HL-60 (cell line): Measurements from ENCODE around the gene SPPL2B.

Source experiments
- DNase-seq, 2 experiments: peaks; one replicate each; pipeline ENCODE4 v3.0.0-alpha.2; 2010 to 2020; ENCODE audit warnings: low read depth in 1 of 2, low spot score in 1 of 2
- H3K27ac ChIP-seq: fragments of 250-450 bp; sonication (Bioruptor Pico); replicated peaks from 2 replicates; pipeline ENCODE4 v1.5.1; 2020; ENCODE audit warnings: mild to moderate bottlenecking, moderate library complexity
- H3K27me3 ChIP-seq: fragments of 250-450 bp; sonication (Bioruptor Pico); 2 replicates; pipeline ENCODE4 v1.5.1; 2021; ENCODE audit warnings: mild to moderate bottlenecking, moderate library complexity; ENCODE audit not compliant: insufficient read depth, poor library complexity, severe bottlenecking
- H3K4me3 ChIP-seq: replicated peaks from 2 replicates; pipeline ENCODE4 v1.5.1; 2011; ENCODE audit warnings: mild to moderate bottlenecking, control low read depth, low read length; ENCODE audit not compliant: insufficient read depth
- GABPA ChIP-seq: IDR thresholded peaks from 2 replicates; pipeline ENCODE4 v1.6.1; 2012; ENCODE audit warnings: low read depth
- POLR2AphosphoS5 ChIP-seq: IDR thresholded peaks from 2 replicates; pipeline ENCODE4 v1.6.1; 2012; ENCODE audit warnings: low read depth
- SPI1 ChIP-seq: IDR thresholded peaks from 2 replicates; pipeline ENCODE4 v1.6.1; 2012; ENCODE audit warnings: low read depth, mild to moderate bottlenecking, borderline replicate concordance
- TF ChIP-seq, protein P1 (sequence below): IDR thresholded peaks from 2 replicates; pipeline ENCODE4 v1.6.1; 2012; ENCODE audit warnings: low read depth; ENCODE audit not compliant: insufficient replicate concordance
- TF ChIP-seq, protein P2 (sequence below): IDR thresholded peaks from one replicate; pipeline ENCODE4 v1.5.1; 2011; ENCODE audit warnings: low read length, control low read depth, inconsistent platforms; ENCODE audit not compliant: insufficient read depth

Gene SPPL2B

DNA sequence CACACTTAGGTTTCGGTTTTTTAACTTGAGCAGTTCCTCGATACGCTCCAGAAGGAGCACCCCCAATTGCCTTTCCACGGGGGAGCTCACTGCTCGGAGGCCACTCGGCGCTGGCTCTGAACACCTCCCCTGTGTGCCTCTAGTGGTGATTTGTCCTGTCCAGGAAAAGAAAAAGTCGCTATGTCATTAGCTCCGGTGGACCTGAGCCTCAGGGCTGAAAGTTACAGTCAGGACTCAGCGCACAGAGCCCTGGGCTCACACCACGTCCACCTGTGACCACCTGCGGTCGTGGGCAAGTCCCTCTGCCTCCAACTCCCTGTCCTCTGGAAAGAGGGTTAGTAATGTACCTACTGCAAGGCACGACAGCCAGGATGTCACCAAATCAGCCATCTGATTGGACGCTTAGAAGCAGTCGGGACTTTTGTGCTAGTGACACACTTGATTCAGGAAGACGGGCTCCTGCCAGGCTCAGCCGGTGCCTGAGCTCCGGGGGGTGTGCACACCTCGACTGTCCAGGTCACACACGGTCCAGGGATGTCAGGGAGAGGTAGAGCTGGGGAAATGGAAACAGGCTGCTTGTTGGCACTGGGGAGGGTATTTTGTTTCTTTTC is 27.7 kb downstream of the SPPL2B start:
- H3K4me3 ChIP-seq: no peak overlapping the region
- TF ChIP-seq GABPA (no peak), POLR2AphosphoS5 (no peak), SPI1 (no peak)
- TF ChIP-seq, protein P1, sequence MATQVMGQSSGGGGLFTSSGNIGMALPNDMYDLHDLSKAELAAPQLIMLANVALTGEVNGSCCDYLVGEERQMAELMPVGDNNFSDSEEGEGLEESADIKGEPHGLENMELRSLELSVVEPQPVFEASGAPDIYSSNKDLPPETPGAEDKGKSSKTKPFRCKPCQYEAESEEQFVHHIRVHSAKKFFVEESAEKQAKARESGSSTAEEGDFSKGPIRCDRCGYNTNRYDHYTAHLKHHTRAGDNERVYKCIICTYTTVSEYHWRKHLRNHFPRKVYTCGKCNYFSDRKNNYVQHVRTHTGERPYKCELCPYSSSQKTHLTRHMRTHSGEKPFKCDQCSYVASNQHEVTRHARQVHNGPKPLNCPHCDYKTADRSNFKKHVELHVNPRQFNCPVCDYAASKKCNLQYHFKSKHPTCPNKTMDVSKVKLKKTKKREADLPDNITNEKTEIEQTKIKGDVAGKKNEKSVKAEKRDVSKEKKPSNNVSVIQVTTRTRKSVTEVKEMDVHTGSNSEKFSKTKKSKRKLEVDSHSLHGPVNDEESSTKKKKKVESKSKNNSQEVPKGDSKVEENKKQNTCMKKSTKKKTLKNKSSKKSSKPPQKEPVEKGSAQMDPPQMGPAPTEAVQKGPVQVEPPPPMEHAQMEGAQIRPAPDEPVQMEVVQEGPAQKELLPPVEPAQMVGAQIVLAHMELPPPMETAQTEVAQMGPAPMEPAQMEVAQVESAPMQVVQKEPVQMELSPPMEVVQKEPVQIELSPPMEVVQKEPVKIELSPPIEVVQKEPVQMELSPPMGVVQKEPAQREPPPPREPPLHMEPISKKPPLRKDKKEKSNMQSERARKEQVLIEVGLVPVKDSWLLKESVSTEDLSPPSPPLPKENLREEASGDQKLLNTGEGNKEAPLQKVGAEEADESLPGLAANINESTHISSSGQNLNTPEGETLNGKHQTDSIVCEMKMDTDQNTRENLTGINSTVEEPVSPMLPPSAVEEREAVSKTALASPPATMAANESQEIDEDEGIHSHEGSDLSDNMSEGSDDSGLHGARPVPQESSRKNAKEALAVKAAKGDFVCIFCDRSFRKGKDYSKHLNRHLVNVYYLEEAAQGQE: no peak
- TF ChIP-seq, protein P2, sequence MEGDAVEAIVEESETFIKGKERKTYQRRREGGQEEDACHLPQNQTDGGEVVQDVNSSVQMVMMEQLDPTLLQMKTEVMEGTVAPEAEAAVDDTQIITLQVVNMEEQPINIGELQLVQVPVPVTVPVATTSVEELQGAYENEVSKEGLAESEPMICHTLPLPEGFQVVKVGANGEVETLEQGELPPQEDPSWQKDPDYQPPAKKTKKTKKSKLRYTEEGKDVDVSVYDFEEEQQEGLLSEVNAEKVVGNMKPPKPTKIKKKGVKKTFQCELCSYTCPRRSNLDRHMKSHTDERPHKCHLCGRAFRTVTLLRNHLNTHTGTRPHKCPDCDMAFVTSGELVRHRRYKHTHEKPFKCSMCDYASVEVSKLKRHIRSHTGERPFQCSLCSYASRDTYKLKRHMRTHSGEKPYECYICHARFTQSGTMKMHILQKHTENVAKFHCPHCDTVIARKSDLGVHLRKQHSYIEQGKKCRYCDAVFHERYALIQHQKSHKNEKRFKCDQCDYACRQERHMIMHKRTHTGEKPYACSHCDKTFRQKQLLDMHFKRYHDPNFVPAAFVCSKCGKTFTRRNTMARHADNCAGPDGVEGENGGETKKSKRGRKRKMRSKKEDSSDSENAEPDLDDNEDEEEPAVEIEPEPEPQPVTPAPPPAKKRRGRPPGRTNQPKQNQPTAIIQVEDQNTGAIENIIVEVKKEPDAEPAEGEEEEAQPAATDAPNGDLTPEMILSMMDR: no peak
- peaks cover 17% of the 10 kb centered on the region for H3K27me3 ChIP-seq
- no peak overlapping the region for H3K27ac ChIP-seq
- no peak for DNase-seq

DNA sequence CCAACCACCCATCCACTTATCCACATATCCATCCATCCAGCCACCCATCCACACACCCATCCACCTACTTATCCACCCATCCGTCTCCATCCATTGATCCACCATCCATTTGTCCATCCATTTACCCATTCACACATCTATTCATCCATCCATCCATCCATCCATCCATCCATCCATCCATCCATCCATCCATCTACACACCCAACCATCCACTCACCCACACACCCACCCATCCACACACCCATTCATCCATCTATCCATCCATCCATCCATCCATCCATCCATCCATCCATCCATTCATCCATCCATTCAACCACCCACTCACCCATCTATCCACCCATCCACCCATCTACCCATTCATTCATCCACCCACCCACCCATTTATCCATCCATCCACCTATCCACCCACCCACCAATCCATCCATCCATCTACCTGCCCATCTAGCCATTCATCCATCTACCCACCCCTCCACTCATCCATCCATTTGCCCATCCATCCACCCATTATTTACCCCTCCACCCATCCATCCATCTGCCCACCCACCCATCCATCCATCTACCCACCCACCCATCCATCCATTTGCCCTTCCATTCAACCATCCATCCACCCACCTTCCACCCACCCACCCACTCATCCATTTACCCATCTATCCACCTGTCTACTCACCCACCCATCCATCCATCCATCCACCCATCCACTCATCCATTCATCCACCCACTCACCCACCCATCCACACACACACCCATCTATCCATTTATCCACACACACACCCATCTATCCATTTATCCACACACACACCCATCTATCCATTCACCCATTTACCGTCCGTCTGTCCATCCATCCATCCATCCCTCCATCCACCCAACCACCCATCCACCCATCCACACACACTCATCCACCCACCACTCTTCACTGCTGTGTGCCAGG is 29.1 kb downstream of the SPPL2B start:
- Histone ChIP-seq H3K27ac (no peak overlapping the region), H3K4me3 (no peak overlapping the region), H3K27me3 (peaks cover 22% of the 10 kb centered on the region)
- DNase-seq: no peak
- TF ChIP-seq, protein P1: no peak
- TF ChIP-seq, protein P2: no peak
- TF ChIP-seq SPI1: no peak
- no peak for TF ChIP-seq GABPA
- TF ChIP-seq POLR2AphosphoS5: no peak

DNA sequence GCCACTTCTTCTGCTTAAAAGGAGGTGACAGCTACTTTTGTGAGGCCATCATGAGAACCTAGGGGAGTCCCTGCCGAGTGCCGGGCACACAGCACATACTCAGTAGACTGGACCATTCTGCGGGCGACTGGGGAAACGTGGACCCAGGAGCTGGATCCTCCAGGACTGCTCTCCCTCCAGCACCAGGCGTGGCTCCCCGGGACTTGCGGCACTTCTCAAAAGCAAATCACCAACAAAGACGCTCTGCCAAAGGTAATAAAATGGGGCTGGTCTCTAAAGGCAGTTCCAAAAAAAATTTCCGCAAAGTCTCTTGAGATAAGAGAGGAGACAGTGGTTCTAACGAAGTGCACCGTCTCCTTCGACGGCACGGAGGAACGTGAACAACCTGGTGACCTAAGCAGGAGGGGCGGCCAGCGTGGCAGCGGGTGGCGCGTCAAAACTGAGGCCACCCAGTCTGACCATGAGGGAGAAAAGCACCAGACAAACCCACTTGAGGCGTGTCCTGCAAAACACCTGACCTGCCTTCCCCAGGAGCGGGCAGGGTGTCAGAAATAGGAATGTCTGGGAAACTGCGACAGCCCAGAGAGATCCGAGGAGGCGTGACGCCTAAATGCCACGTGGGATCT is 30.2 kb downstream of the SPPL2B start:
- no peak overlapping the region for H3K27ac ChIP-seq
- H3K4me3 ChIP-seq: no peak overlapping the region
- peaks cover 22% of the 10 kb centered on the region for H3K27me3 ChIP-seq
- no peak for TF ChIP-seq POLR2AphosphoS5
- TF ChIP-seq, protein P2: no peak
- TF ChIP-seq, protein P1: no peak
- no peak for DNase-seq
